ENCODE measurements around the gene EIF5A. TPM values are rescaled to one million over a fixed set of nuclear protein-coding genes. Genes with fewer than 3 reads are reported as not detected.
A peak's percentile ranks its signal among the peaks of the same experiment; 100 is the strongest.

The EIF5A gene
- total and polyA plus RNA-seq, 9 of the 15 experiments (the other 6 are each of a cell fraction or from before 2014, with no cell fraction given), result 22.9 to 1,163 (median 772) TPM

DNA sequence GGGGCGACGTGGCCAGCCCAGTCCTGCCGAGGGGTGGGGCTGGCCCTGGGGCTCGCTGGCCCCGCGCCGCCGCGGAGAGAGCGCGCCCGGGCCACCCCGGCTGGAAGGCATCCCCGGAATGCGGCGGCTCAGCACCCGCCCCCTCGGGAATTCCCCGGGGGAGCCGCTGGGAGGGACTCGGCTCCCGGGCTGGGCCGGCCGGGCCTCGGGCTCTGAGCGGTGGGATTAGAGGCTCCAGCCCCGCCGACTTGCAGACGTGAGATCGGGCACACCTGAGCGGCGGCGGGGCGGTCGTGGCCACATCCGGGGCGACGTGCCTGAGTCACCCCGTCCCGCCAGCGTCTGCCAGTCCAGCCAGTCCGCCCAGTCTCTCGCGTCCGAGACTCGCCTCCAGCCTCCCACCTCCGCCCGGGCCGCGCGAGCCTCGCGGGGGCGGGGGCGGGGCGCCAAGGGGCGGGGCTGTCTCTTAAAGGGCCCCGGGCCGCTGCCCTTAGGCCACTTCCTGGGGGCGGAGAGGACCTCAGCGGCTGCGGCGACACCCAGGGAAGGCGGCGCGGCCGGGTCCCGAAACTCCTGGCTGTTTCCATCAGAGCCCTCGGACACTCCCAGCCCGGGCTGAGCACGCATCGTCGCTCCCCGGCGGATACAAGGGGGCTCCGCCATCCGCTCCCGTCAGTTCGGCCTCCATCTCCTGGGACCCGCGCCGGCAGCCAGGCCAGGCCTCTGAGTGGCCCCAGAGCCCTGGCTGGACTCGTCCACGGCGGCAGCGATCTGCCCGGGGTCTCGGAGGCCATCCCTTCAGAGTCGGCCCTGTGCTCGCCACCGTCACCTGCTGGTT, 44.5 kb downstream of the EIF5A start, which contains the start of gene KCTD11 (continued):
- TF ChIP-seq SMARCC2 (IDR thresholded peaks at IDR 0.05; ENCODE audit: low read depth) (no peak), POU5F1 (IDR thresholded peaks at IDR 0.05; ENCODE audit: borderline replicate concordance, low read depth, low read length, partially characterized antibody) (no peak), PHB2 (IDR thresholded peaks at IDR 0.05; ENCODE audit: low read depth) (no peak), GABPB2 (CRISPR knock-in tag; conservative IDR thresholded peaks at IDR 0.05) (no peak), ZNF586 (CRISPR knock-in tag; conservative IDR thresholded peaks at IDR 0.05) (no peak), YBX1 (IDR thresholded peaks at IDR 0.05) (no peak), JUND (IDR thresholded peaks at IDR 0.05; ENCODE audit: borderline replicate concordance, low read depth, low read length) (peak; percentile 8; the same call in 1 of the 2 replicates), JUND (tag; IDR thresholded peaks at IDR 0.05; ENCODE audit: borderline replicate concordance, low read depth, low read length) (no peak), KLF10 (CRISPR knock-in tag; IDR thresholded peaks at IDR 0.05) (no peak), WHSC1 (IDR thresholded peaks at IDR 0.05; ENCODE audit: low read length) (no peak), ASH1L (IDR thresholded peaks at IDR 0.05; ENCODE audit: borderline replicate concordance, low read depth, partially characterized antibody) (no peak), CBX5 (IDR thresholded peaks at IDR 0.05; ENCODE audit: borderline replicate concordance, low read depth) (no peak), DMBX1 (CRISPR knock-in tag; IDR thresholded peaks at IDR 0.05; ENCODE audit: borderline replicate concordance) (no peak), FUS (optimal IDR thresholded peaks at IDR 0.05; ENCODE audit: low read depth, low read length) (no peak), ETV6 (IDR thresholded peaks at IDR 0.05; ENCODE audit: borderline replicate concordance in 1 of 2, low read depth in 2 of 2, low read length in 1 of 2) (no peak), ETV6 (CRISPR knock-in tag; IDR thresholded peaks at IDR 0.05; ENCODE audit: borderline replicate concordance) (no peak), E2F8 (IDR thresholded peaks at IDR 0.05; ENCODE audit: low read depth, partially characterized antibody) (no peak), EGR1 (conservative IDR thresholded peaks at IDR 0.05) (peak; percentile 95), ZNF584 (CRISPR knock-in tag; IDR thresholded peaks at IDR 0.05; ENCODE audit: low read depth) (no peak), ZNF232 (CRISPR knock-in tag; IDR thresholded peaks at IDR 0.05) (no peak), THRB (CRISPR knock-in tag; conservative IDR thresholded peaks at IDR 0.05) (no peak), ZNF197 (CRISPR knock-in tag; IDR thresholded peaks at IDR 0.05; ENCODE audit: low read depth) (no peak), CBX3 (IDR thresholded peaks at IDR 0.05; ENCODE audit: borderline replicate concordance in 1 of 2, low read length in 2 of 2) (no peak)
- TF ChIP-seq, protein P1, sequence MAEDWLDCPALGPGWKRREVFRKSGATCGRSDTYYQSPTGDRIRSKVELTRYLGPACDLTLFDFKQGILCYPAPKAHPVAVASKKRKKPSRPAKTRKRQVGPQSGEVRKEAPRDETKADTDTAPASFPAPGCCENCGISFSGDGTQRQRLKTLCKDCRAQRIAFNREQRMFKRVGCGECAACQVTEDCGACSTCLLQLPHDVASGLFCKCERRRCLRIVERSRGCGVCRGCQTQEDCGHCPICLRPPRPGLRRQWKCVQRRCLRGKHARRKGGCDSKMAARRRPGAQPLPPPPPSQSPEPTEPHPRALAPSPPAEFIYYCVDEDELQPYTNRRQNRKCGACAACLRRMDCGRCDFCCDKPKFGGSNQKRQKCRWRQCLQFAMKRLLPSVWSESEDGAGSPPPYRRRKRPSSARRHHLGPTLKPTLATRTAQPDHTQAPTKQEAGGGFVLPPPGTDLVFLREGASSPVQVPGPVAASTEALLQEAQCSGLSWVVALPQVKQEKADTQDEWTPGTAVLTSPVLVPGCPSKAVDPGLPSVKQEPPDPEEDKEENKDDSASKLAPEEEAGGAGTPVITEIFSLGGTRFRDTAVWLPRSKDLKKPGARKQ (CRISPR knock-in tag; IDR thresholded peaks at IDR 0.05), result no peak
